Measurements from ENCODE around the gene NUP42. TPM values are rescaled to one million over a fixed set of nuclear protein-coding genes. Genes with fewer than 3 reads are reported as not detected.

Gene NUP42
- total and polyA plus RNA-seq, 9 of the 15 experiments (the other 6 are each of a cell fraction or from before 2014, with no cell fraction given): 41.8 to 86.4 (median 71.2) TPM

DNA sequence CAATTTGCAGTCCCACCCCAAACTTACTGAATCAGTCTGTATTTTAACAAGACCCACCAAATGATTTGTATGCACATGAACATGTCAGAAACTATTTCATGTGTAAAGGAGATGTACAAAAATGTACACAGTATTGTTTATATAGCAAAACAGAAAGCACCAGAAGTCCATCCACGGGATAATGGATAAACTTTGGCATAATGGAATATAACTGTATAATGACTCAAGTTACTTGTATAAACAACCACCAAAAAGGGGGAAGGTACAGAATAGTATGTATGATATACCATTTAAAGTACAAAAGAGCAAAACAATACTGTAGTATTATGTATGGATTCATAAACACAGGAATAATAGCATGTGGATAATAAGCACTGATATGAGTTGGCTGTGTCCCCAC lies 22.4 kb downstream of the NUP42 start:
- H3K4me1 ChIP-seq (replicated peaks in 1 of 2; ENCODE audit: control insufficient read depth in 2 of 2, insufficient read depth in 2 of 2, low read length in 2 of 2): no peaks in the 10 kb centered on the region; a peak in 1 of 5 replicates
- TF ChIP-seq DACH1 (IDR thresholded peaks at IDR 0.05; ENCODE audit: partially characterized antibody) (no peak), YY1 (IDR thresholded peaks at IDR 0.05; ENCODE audit: borderline replicate concordance in 1 of 3, control insufficient read depth in 1 of 3, extremely low read depth in 1 of 3, insufficient read depth in 3 of 3, insufficient read length in 1 of 3, insufficient replicate concordance in 2 of 3, low read depth in 1 of 3, low read length in 2 of 3) (no peak)
- intact Hi-C loops (cut with micrococcal nuclease): no loop called here
- no peaks in the 10 kb centered on the region for H4K20me1 ChIP-seq (replicated peaks; ENCODE audit: control insufficient read depth, insufficient read depth, low read length)
- no peak overlapping the region for H3K27ac ChIP-seq (ENCODE audit: extremely low read depth, low read depth, low read length)
- no peaks in the 10 kb centered on the region for H3K27me3 ChIP-seq (ENCODE audit: control insufficient read depth in 2 of 2, insufficient read depth in 2 of 2, low read length in 2 of 2)
- CTCF ChIA-PET (ENCODE audit: low intra/inter-chr PET ratio): no interaction called here
- FAIRE-seq: no peak
- no peak for DNase-seq (ENCODE audit: extremely low read depth in 1 of 4, low spot score in 3 of 4)
- H2AFZ ChIP-seq (ENCODE audit: low read depth, low read length): no peak overlapping the region
- no peak for ATAC-seq
- BruUV-seq (replicated peaks): no TSS peak
- H3K9ac ChIP-seq (ENCODE audit: insufficient read depth in 1 of 2, low read depth in 2 of 2, low read length in 2 of 2): no peak overlapping the region
- in situ Hi-C loops (cut with MboI): no loop called here
- POLR2A ChIA-PET: interaction anchor here (0.6 kb wide), 1 partner anchor 20 kb away, joined by 3 read pairs; no protein-coding TSS in a partner anchor
- H3K9me3 ChIP-seq (replicated peaks; ENCODE audit: control insufficient read depth, insufficient read depth, low read depth, low read length): no peaks in the 10 kb centered on the region
- WGBS (ENCODE audit: insufficient coverage, low coverage, missing lambda C conversion rate): 95% methylated on average over 1 of the region's 1 CpG
- no peaks in the 10 kb centered on the region for H3K9me1 ChIP-seq (ENCODE audit: control insufficient read depth, insufficient read depth, low read length)
- H3K4me2 ChIP-seq (ENCODE audit: insufficient read depth, low read length): no peak overlapping the region
- H3K36me3 ChIP-seq (ENCODE audit: control insufficient read depth, insufficient read depth, low read length): peaks cover 23% of the 10 kb centered on the region; the same call in 2 of the 3 replicates
- no peaks in the 10 kb centered on the region for H3K79me2 ChIP-seq (ENCODE audit: control insufficient read depth, insufficient read depth, low read length)
- no peak overlapping the region for H3K4me3 ChIP-seq

DNA sequence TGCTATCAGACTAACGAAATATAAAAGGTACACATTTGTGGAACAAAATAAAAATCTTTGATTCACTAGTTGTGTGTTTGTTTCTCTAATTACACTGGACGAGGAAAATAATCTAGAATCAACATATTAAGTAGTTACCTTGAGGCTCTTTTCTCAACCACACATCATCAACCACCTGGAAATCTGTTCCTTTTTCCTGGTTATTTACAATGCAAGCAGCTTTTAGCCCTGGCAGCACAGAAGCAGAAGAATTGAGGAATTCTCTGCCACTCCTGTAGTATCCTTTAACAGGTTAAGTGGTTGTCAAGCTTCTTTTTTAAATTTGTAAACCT lies 23.7 kb downstream of the NUP42 start:
- ATAC-seq: no peak
- Histone ChIP-seq H3K27me3 (ENCODE audit: control insufficient read depth in 2 of 2, insufficient read depth in 2 of 2, low read length in 2 of 2) (no peaks in the 10 kb centered on the region), H3K4me3 (no peak overlapping the region), H3K79me2 (ENCODE audit: control insufficient read depth, insufficient read depth, low read length) (no peaks in the 10 kb centered on the region), H2AFZ (ENCODE audit: low read depth, low read length) (no peak overlapping the region), H3K36me3 (ENCODE audit: control insufficient read depth, insufficient read depth, low read length) (peaks cover 10% of the 10 kb centered on the region; the same call in 1 of the 3 replicates), H3K9ac (ENCODE audit: insufficient read depth in 1 of 2, low read depth in 2 of 2, low read length in 2 of 2) (no peak overlapping the region), H3K4me2 (ENCODE audit: insufficient read depth, low read length) (no peak overlapping the region), H3K9me3 (replicated peaks; ENCODE audit: control insufficient read depth, insufficient read depth, low read depth, low read length) (no peaks in the 10 kb centered on the region), H3K4me1 (replicated peaks in 1 of 2; ENCODE audit: control insufficient read depth in 2 of 2, insufficient read depth in 2 of 2, low read length in 2 of 2) (peaks cover 0 to under 1% of the 10 kb centered on the region in 2 experiments; a peak in 2 of 5 replicates), H3K9me1 (ENCODE audit: control insufficient read depth, insufficient read depth, low read length) (no peaks in the 10 kb centered on the region), H4K20me1 (replicated peaks; ENCODE audit: control insufficient read depth, insufficient read depth, low read length) (no peaks in the 10 kb centered on the region), H3K27ac (ENCODE audit: extremely low read depth, low read depth, low read length) (no peak overlapping the region)
- ChIA-PET POLR2A (interaction anchor here (0.5 kb wide), 1 partner anchor 22 kb away, joined by 3 read pairs; no protein-coding TSS in a partner anchor), CTCF (ENCODE audit: low intra/inter-chr PET ratio) (no interaction called here)
- FAIRE-seq: no peak
- WGBS (ENCODE audit: insufficient coverage, low coverage, missing lambda C conversion rate): 74% methylated on average over 2 of the region's 2 CpGs
- no peak for DNase-seq (ENCODE audit: extremely low read depth in 1 of 4, low spot score in 3 of 4)
- in situ Hi-C loops (cut with MboI) (no loop called here), intact Hi-C loops (cut with micrococcal nuclease) (no loop called here)
- no TSS peak for BruUV-seq (replicated peaks)
- TF ChIP-seq PHB2 (IDR thresholded peaks at IDR 0.05; ENCODE audit: low read depth) (no peak), EP300 (IDR thresholded peaks at IDR 0.05; ENCODE audit: low read length) (no peak)
- TF ChIP-seq, protein P1, sequence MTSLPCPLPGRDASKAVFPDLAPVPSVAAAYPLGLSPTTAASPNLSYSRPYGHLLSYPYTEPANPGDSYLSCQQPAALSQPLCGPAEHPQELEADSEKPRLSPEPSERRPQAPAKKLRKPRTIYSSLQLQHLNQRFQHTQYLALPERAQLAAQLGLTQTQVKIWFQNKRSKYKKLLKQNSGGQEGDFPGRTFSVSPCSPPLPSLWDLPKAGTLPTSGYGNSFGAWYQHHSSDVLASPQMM (CRISPR knock-in tag; IDR thresholded peaks at IDR 0.05): no peak
- TF ChIP-seq, protein P2, sequence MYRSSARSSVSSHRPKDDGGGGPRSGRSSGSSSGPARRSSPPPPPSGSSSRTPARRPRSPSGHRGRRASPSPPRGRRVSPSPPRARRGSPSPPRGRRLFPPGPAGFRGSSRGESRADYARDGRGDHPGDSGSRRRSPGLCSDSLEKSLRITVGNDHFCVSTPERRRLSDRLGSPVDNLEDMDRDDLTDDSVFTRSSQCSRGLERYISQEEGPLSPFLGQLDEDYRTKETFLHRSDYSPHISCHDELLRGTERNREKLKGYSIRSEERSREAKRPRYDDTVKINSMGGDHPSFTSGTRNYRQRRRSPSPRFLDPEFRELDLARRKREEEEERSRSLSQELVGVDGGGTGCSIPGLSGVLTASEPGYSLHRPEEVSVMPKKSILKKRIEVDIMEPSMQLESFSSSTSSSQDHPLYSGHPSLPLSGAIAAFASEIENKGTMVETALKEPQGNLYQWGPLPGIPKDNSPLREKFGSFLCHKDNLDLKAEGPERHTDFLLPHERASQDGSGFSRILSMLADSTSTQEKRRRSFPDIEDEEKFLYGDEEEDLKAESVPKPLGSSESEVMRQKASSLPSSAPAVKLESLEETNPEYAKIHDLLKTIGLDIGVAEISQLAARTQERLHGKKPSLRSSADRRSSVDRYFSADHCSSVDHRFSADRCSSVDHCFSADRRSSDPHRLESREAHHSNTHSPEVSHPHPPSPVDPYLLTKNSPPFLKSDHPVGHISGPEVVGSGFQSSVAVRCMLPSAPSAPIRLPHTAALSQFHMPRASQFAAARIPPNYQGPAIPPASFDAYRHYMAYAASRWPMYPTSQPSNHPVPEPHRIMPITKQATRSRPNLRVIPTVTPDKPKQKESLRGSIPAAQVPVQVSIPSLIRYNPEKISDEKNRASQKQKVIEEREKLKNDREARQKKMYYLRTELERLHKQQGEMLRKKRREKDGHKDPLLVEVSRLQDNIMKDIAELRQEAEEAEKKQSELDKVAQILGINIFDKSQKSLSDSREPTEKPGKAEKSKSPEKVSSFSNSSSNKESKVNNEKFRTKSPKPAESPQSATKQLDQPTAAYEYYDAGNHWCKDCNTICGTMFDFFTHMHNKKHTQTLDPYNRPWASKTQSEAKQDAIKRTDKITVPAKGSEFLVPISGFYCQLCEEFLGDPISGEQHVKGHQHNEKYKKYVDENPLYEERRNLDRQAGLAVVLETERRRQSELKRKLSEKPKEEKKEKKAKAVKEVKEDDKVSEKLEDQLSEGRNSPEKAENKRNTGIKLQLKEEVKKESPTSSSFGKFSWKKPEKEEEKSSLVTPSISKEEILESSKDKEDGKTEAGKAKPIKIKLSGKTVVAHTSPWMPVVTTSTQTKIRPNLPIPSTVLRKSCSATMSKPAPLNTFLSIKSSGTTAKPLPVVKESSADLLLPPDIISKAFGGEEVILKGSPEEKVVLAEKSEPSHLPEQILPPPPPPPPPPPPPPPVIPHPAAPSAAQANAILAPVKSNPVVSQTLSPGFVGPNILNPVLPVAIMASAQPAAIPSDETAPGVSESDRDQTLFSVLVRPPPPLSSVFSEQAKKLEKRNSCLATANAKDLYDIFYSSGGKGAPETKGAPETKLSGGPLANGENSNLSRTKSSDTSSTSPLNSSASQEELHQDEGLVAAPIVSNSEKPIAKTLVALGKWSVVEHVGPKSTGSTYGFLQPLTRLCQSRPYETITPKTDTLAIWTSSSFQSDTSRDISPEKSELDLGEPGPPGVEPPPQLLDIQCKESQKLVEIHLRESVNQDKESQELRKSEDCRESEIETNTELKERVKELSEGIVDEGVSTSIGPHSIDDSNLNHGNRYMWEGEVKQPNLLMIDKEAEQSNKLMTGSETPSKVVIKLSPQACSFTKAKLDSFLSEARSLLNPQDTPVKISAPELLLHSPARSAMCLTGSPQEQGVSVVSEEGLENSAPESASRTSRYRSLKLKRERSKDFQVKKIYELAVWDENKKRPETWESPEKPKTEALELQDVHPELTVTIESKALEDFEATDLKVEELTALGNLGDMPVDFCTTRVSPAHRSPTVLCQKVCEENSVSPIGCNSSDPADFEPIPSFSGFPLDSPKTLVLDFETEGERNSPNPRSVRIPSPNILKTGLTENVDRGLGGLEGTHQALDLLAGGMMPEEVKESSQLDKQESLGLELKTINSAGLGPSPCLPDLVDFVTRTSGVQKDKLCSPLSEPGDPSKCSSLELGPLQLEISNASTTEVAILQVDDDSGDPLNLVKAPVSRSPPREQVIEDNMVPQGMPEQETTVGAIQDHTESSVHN (IDR thresholded peaks at IDR 0.05; ENCODE audit: borderline replicate concordance in 1 of 2, low read depth in 1 of 2): no peak
